Spleen (tissue), 7 donors: ENCODE measurements around the gene MAMDC2.

Source experiments
- POLR2AphosphoS5 ChIP-seq, 3 donors: sonication (generic); formaldehyde crosslinking; IDR thresholded peaks; one replicate each; pipeline ENCODE4 v1.5.1; 2017; ENCODE audit warnings: antibody characterized with exemption in 3 of 3
- TF ChIP-seq, protein P1 (sequence below), 11 experiments: fragments of 200-600 bp in 7 of 11; fragments of 450-650 bp in 4 of 11; sonication (generic) in 4 of 11; IDR thresholded peaks in 8 of 11; conservative IDR thresholded peaks in 3 of 11; 1 replicate in 7 of 11; 2 replicates in 4 of 11; pipeline versions ENCODE4 v1.4.0 to v1.8.0; 2016 to 2021; ENCODE audit warnings: antibody characterized with exemption in 11 of 11, inconsistent platforms in 4 of 11, mild to moderate bottlenecking in 1 of 11
- donor health status: DM: no; HTN: no; CAD: no; lungs with moderate emphysema.
- donor health status: DM: no; HTN: no; CAD: no.
- donor health status: DM: no; HTN: no; CAD: no.

GRCh38 chr9:70012569-70012968 is 31.1 kb upstream of the MAMDC2 start:
- TF ChIP-seq, protein P1, sequence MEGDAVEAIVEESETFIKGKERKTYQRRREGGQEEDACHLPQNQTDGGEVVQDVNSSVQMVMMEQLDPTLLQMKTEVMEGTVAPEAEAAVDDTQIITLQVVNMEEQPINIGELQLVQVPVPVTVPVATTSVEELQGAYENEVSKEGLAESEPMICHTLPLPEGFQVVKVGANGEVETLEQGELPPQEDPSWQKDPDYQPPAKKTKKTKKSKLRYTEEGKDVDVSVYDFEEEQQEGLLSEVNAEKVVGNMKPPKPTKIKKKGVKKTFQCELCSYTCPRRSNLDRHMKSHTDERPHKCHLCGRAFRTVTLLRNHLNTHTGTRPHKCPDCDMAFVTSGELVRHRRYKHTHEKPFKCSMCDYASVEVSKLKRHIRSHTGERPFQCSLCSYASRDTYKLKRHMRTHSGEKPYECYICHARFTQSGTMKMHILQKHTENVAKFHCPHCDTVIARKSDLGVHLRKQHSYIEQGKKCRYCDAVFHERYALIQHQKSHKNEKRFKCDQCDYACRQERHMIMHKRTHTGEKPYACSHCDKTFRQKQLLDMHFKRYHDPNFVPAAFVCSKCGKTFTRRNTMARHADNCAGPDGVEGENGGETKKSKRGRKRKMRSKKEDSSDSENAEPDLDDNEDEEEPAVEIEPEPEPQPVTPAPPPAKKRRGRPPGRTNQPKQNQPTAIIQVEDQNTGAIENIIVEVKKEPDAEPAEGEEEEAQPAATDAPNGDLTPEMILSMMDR (IDR thresholded peaks at IDR 0.05 in 8 of 11, conservative IDR thresholded peaks at IDR 0.05 in 3 of 11), result no peak
- no peak for TF ChIP-seq POLR2AphosphoS5 (IDR thresholded peaks at IDR 0.05)
